Parathyroid adenoma (tissue), 2 donors: ENCODE data around the gene HOTAIR.

Experiments used
- H2AFZ ChIP-seq: fragments of 300-600 bp; sonication (generic); one replicate; pipeline ENCODE4 v1.7.0; 2017; ENCODE audit warnings: antibody characterized with exemption, mild to moderate bottlenecking
- H3K27ac ChIP-seq: fragments of 300-600 bp; sonication (generic); one replicate; pipeline ENCODE4 v1.7.0; 2017
- H3K27me3 ChIP-seq: fragments of 300-600 bp; sonication (generic); one replicate; pipeline ENCODE4 v1.7.0; 2017; ENCODE audit warnings: low read length; ENCODE audit not compliant: control insufficient read depth, insufficient read depth
- H3K36me3 ChIP-seq: fragments of 300-600 bp; sonication (generic); one replicate; pipeline ENCODE4 v1.7.0; 2017; ENCODE audit warnings: low read length; ENCODE audit not compliant: control insufficient read depth, insufficient read depth
- H3K4me1 ChIP-seq: fragments of 300-600 bp; sonication (generic); one replicate; pipeline ENCODE4 v1.7.0; 2017; ENCODE audit warnings: control low read depth
- H3K4me2 ChIP-seq: fragments of 300-600 bp; sonication (generic); one replicate; pipeline ENCODE4 v1.7.0; 2017; ENCODE audit warnings: low read length
- H3K4me3 ChIP-seq: fragments of 300-600 bp; sonication (generic); one replicate; pipeline ENCODE4 v1.7.0; 2017; ENCODE audit warnings: low read depth, low read length
- H3K79me2 ChIP-seq: fragments of 300-600 bp; sonication (generic); one replicate; pipeline ENCODE4 v1.7.0; 2017; ENCODE audit warnings: control low read depth
- H3K9ac ChIP-seq: fragments of 300-600 bp; sonication (generic); one replicate; pipeline ENCODE4 v1.7.0; 2017; ENCODE audit warnings: mild to moderate bottlenecking
- H3K9me3 ChIP-seq: fragments of 300-600 bp; sonication (generic); one replicate; pipeline ENCODE4 v1.7.0; 2017; ENCODE audit warnings: low read length; ENCODE audit not compliant: control insufficient read depth
- CTCF ChIP-seq: fragments of 300-600 bp; sonication (generic); IDR thresholded peaks from one replicate; pipeline ENCODE4 v1.7.0; 2017; ENCODE audit warnings: antibody characterized with exemption, mild to moderate bottlenecking
- donor health status: primary hyperparathyroidism.

HOTAIR gene

GRCh38 chr12:54010972-54011664 lies 36.4 kb upstream of the HOTAIR start:
- Histone ChIP-seq H3K27me3 (peaks cover 19% of the 10 kb centered on the region), H3K9me3 (no peaks in the 10 kb centered on the region), H3K36me3 (no peaks in the 10 kb centered on the region), H3K9ac (no peak overlapping the region), H3K79me2 (no peaks in the 10 kb centered on the region), H3K27ac (no peak overlapping the region), H3K4me1 (peaks cover 1% of the 10 kb centered on the region), H2AFZ (no peak overlapping the region), H3K4me3 (no peak overlapping the region), H3K4me2 (no peak overlapping the region)
- no peak for TF ChIP-seq CTCF

GRCh38 chr12:54010053-54010971 lies 35.6 kb upstream of the HOTAIR start:
- TF ChIP-seq CTCF = no peak
- Histone ChIP-seq H2AFZ (no peak overlapping the region), H3K4me2 (no peak overlapping the region), H3K9ac (no peak overlapping the region), H3K9me3 (no peaks in the 10 kb centered on the region), H3K79me2 (no peaks in the 10 kb centered on the region), H3K27me3 (peaks cover 15% of the 10 kb centered on the region), H3K4me1 (peaks cover 3% of the 10 kb centered on the region), H3K4me3 (no peak overlapping the region), H3K27ac (no peak overlapping the region), H3K36me3 (no peaks in the 10 kb centered on the region)

- Histone ChIP-seq H3K79me2 (no peaks in the 10 kb centered on the region), H2AFZ (no peak overlapping the region), H3K4me2 (no peak overlapping the region), H3K9me3 (no peaks in the 10 kb centered on the region), H3K27me3 (peaks cover 18% of the 10 kb centered on the region), H3K9ac (no peak overlapping the region), H3K27ac (no peak overlapping the region), H3K36me3 (no peaks in the 10 kb centered on the region), H3K4me1 (peaks cover 3% of the 10 kb centered on the region), H3K4me3 (no peak overlapping the region)
- TF ChIP-seq CTCF = no peak
Observed at GRCh38 chr12:54009171-54010052, 34.7 kb upstream of the HOTAIR start.

- H3K9me3 ChIP-seq = no peaks in the 10 kb centered on the region
- TF ChIP-seq CTCF = no peak
- peaks cover 22% of the 10 kb centered on the region for H3K27me3 ChIP-seq
- H3K36me3 ChIP-seq = no peaks in the 10 kb centered on the region
- peaks cover 3% of the 10 kb centered on the region for H3K4me1 ChIP-seq
- no peak overlapping the region for H3K9ac ChIP-seq
- no peak overlapping the region for H3K4me3 ChIP-seq
- no peak overlapping the region for H3K27ac ChIP-seq
- no peak overlapping the region for H2AFZ ChIP-seq
- H3K4me2 ChIP-seq = no peak overlapping the region
- H3K79me2 ChIP-seq = no peaks in the 10 kb centered on the region
Observed at GRCh38 chr12:54008260-54008552, 33.5 kb upstream of the HOTAIR start.
